ENCODE data around the gene TSPAN4. TPM values are rescaled to one million over a fixed set of nuclear protein-coding genes. Genes with fewer than 3 reads are reported as not detected.

The TSPAN4 gene
- total and polyA plus RNA-seq, 10 of the 15 experiments (the other 5 are each of a cell fraction or from before 2014, with no cell fraction given), result 0.37 to 14.0 (median 8.5) TPM; not detected in 1

DNA sequence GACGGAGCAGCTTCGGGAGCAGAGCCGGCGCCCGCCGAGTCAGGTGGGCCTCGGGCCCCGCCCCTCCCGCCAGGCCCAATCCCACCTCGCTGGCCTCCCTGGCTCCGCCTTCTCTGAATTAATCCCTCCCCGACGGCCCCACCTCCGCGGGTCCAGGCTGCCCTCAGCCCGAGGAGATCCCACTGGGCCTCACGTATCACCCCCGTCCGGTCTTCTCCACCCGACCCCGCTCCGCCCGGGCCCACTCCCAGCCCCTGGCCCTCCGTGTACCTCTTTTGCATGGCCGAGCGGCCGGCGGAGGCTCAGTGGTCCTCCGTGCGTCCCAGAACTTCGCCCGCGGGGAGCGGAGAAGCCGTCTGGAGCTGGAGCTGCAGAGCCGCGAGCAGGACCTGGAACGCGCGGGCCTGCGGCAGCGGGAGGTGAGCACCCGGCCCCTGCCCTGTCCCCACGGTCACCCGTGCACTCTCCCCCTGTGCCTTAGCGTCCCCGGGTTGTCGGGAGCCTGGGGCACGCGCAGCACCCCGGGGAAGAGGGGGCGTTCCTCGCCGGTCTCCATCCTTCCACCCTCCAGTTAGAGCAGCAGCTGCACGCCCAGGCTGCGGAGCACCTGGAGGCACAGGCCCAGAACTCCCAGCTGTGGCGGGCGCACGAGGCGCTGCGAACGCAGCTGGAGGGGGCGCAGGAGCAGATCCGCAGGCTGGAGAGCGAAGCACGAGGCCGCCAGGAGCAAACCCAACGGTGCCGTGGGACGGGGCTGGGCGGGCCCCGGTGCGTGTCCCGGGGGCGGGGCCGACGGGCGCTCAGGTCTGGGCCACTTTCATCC is 12.1 kb upstream of the TSPAN4 start:
- intact Hi-C loops (cut with micrococcal nuclease; ENCODE audit: unreplicated experiment) (no loop called here), in situ Hi-C loops (cut with MboI) (no loop called here)
- peak overlapping the region; percentile 93 for H3K4me2 ChIP-seq (ENCODE audit: control insufficient read depth, insufficient read depth)
- TF ChIP-seq PAX8 (IDR thresholded peaks at IDR 0.05) (no peak), EP300 (IDR thresholded peaks at IDR 0.05; ENCODE audit: borderline replicate concordance in 1 of 2, control insufficient read depth in 1 of 2, low read depth in 2 of 2, low read length in 2 of 2) (no peak), FOXM1 (IDR thresholded peaks at IDR 0.05; ENCODE audit: low read depth, low read length) (no peak), TCF3 (IDR thresholded peaks at IDR 0.05; ENCODE audit: borderline replicate concordance, insufficient read depth, low read depth, low read length) (peak; percentile 87), POLR2AphosphoS5 (IDR thresholded peaks at IDR 0.05; ENCODE audit: low read length) (no peak), NFYB (IDR thresholded peaks at IDR 0.05; ENCODE audit: insufficient read depth, low read depth, low read length) (peak; percentile 71; the same call in 1 of the 2 replicates), TCF12 (IDR thresholded peaks at IDR 0.05; ENCODE audit: low read depth, low read length) (peak; percentile 65)
- TF ChIP-seq, protein P1, sequence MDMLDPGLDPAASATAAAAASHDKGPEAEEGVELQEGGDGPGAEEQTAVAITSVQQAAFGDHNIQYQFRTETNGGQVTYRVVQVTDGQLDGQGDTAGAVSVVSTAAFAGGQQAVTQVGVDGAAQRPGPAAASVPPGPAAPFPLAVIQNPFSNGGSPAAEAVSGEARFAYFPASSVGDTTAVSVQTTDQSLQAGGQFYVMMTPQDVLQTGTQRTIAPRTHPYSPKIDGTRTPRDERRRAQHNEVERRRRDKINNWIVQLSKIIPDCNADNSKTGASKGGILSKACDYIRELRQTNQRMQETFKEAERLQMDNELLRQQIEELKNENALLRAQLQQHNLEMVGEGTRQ (IDR thresholded peaks at IDR 0.05; ENCODE audit: borderline replicate concordance, low read depth, low read length), result peak; percentile 25
- TF ChIP-seq, protein P2, sequence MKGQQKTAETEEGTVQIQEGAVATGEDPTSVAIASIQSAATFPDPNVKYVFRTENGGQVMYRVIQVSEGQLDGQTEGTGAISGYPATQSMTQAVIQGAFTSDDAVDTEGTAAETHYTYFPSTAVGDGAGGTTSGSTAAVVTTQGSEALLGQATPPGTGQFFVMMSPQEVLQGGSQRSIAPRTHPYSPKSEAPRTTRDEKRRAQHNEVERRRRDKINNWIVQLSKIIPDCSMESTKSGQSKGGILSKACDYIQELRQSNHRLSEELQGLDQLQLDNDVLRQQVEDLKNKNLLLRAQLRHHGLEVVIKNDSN (IDR thresholded peaks at IDR 0.05; ENCODE audit: borderline replicate concordance, extremely low read length, insufficient read depth, low read depth, low read length), result peak; percentile 59
- TF ChIP-seq, protein P3, sequence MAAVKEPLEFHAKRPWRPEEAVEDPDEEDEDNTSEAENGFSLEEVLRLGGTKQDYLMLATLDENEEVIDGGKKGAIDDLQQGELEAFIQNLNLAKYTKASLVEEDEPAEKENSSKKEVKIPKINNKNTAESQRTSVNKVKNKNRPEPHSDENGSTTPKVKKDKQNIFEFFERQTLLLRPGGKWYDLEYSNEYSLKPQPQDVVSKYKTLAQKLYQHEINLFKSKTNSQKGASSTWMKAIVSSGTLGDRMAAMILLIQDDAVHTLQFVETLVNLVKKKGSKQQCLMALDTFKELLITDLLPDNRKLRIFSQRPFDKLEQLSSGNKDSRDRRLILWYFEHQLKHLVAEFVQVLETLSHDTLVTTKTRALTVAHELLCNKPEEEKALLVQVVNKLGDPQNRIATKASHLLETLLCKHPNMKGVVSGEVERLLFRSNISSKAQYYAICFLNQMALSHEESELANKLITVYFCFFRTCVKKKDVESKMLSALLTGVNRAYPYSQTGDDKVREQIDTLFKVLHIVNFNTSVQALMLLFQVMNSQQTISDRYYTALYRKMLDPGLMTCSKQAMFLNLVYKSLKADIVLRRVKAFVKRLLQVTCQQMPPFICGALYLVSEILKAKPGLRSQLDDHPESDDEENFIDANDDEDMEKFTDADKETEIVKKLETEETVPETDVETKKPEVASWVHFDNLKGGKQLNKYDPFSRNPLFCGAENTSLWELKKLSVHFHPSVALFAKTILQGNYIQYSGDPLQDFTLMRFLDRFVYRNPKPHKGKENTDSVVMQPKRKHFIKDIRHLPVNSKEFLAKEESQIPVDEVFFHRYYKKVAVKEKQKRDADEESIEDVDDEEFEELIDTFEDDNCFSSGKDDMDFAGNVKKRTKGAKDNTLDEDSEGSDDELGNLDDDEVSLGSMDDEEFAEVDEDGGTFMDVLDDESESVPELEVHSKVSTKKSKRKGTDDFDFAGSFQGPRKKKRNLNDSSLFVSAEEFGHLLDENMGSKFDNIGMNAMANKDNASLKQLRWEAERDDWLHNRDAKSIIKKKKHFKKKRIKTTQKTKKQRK (IDR thresholded peaks at IDR 0.05; ENCODE audit: low read depth, low read length), result no peak
- no peak for FAIRE-seq
- ChIA-PET RAD21 (ENCODE audit: unreplicated experiment) (interaction anchor here (1.0 to 1.3 kb wide), 2 partner anchors 11 to 21 kb away, joined by 3 read pairs; partner anchors contain the start of gene RPLP2), CTCF (interaction anchor here (1.1 kb wide), 1 partner anchor 18 kb away, joined by 3 read pairs; no protein-coding TSS in a partner anchor), POLR2A (interaction anchor here (0.6 to 5.2 kb wide), 3 partner anchors 11 to 35 kb away, joined by 3 to 33 read pairs (median 21); partner anchors contain the start of genes PNPLA2, POLR2L and TSPAN4), SMC1A (ENCODE audit: uncharacterized antibody, unreplicated experiment) (no interaction called here)
- H4K20me1 ChIP-seq (ENCODE audit: control insufficient read depth, insufficient read depth), result no peaks in the 10 kb centered on the region
- peak; percentile 72 for ATAC-seq
- H3K79me2 ChIP-seq (ENCODE audit: control insufficient read depth, insufficient read depth, low read length), result no peaks in the 10 kb centered on the region
- H3K9ac ChIP-seq (ENCODE audit: control insufficient read depth, insufficient read depth, low read length), result no peak overlapping the region
- H3K4me1 ChIP-seq (ENCODE audit: control insufficient read depth, insufficient read depth, low read length), result peaks cover 42% of the 10 kb centered on the region
- 3% methylated on average over 69 of the region's 78 CpGs for WGBS (ENCODE audit: insufficient coverage, insufficient replicate concordance, low lambda C conversion rate, missing lambda C conversion rate)
- no TSS peak for BruUV-seq (replicated peaks)
- no peak overlapping the region for H2AFZ ChIP-seq (ENCODE audit: control insufficient read depth, low read depth, low read length)
- no peaks in the 10 kb centered on the region for H3K9me3 ChIP-seq (replicated peaks; ENCODE audit: control insufficient read depth, insufficient read depth, low read length)
- no peaks in the 10 kb centered on the region; a peak in 1 of 4 replicates for H3K36me3 ChIP-seq (ENCODE audit: control insufficient read depth in 2 of 2, insufficient read depth in 2 of 2, low read length in 1 of 2)
- DNase-seq (ENCODE audit: low read depth, low spot score), result no peak
- no peaks in the 10 kb centered on the region; a peak in 3 of 4 replicates for H3K27me3 ChIP-seq (replicated peaks in 1 of 2; ENCODE audit: control insufficient read depth in 2 of 2, insufficient read depth in 2 of 2, low read length in 1 of 2)
- H3K27ac ChIP-seq (ENCODE audit: control insufficient read depth, insufficient read depth), result no peak overlapping the region
- H3K4me3 ChIP-seq, result peak overlapping the region; percentile 49
